MCF 10A (cell line): ENCODE results near the gene FBXL14. TPM values are rescaled to one million over a fixed set of nuclear protein-coding genes. Genes with fewer than 3 reads are reported as not detected.

Experiments
- BruUV-seq: library from RNA; stranded (reverse); fragments of 400-500 nt; replicated peaks from 2 replicates; lab custom pipeline; 2021; lab: Mats Ljungman, UMichigan
- CTCF ChIA-PET: fragments of 300-600 bp; sonication (Branson Sonifier 250); formaldehyde crosslinking; extraction: SDS; loops from one replicate; lab custom pipeline; 2021; ENCODE audit warnings: antibody characterized with exemption, inconsistent platforms; lab: Yijun Ruan, JAX
- POLR2A ChIA-PET: fragments of 300-600, 350-650 bp; sonication (Branson Sonifier 250); formaldehyde crosslinking; extraction: SDS; loops from one replicate; lab custom pipeline; 2020; ENCODE audit warnings: antibody characterized with exemption, inconsistent platforms; lab: Yijun Ruan, JAX
- DNase-seq: peaks from one replicate; pipeline ENCODE4 v3.0.0-alpha.2; 2018; ENCODE audit not compliant: unreplicated experiment
- H3K27ac Mint-ChIP-seq: one replicate; pipeline ENCODE4 v1.8.0; 2022; ENCODE audit warnings: mild to moderate bottlenecking, low read depth, mixed read lengths; ENCODE audit not compliant: unreplicated experiment
- H3K27me3 Mint-ChIP-seq: one replicate; pipeline ENCODE4 v1.8.0; 2022; ENCODE audit warnings: mixed read lengths; ENCODE audit not compliant: insufficient read depth, unreplicated experiment
- H3K36me3 Mint-ChIP-seq: one replicate; pipeline ENCODE4 v1.8.0; 2022; ENCODE audit warnings: mild to moderate bottlenecking, moderate library complexity, mixed read lengths; ENCODE audit not compliant: insufficient read depth, unreplicated experiment
- H3K4me1 Mint-ChIP-seq: one replicate; pipeline ENCODE4 v1.8.0; 2022; ENCODE audit warnings: mixed read lengths; ENCODE audit not compliant: insufficient read depth, unreplicated experiment
- H3K4me3 Mint-ChIP-seq: one replicate; pipeline ENCODE4 v1.8.0; 2022; ENCODE audit warnings: mild to moderate bottlenecking, moderate library complexity, mixed read lengths; ENCODE audit not compliant: unreplicated experiment
- H3K9me3 Mint-ChIP-seq: one replicate; pipeline ENCODE4 v1.8.0; 2022; ENCODE audit warnings: mixed read lengths; ENCODE audit not compliant: unreplicated experiment
- CTCF ChIP-seq: fragments of 200-600 bp; IDR thresholded peaks from one replicate; pipeline ENCODE4 v1.8.0; 2022; ENCODE audit warnings: antibody characterized with exemption, mild to moderate bottlenecking; ENCODE audit not compliant: unreplicated experiment
- intact Hi-C: fragments of 100-400 bp; cut with micrococcal nuclease; formaldehyde crosslinking; loops from 2 replicates; pipeline ENCODE4 v1.14.1; 2022
- total RNA-seq: library from RNA; stranded (reverse); gene quantifications from 2 replicates; pipeline ENCODE4 v1.2.3, GENCODE V29; 2022

FBXL14 gene
- total RNA-seq, 1 experiment from 2014 or later, result 9.4 TPM

GRCh38 chr12:1587927-1588574 lies 6.3 kb downstream of the FBXL14 start:
- Mint-ChIP-seq H3K27me3 (no peaks in the 10 kb centered on the region), H3K4me3 (no peak overlapping the region), H3K9me3 (no peaks in the 10 kb centered on the region), H3K27ac (peak overlapping the region; percentile 11), H3K36me3 (peaks cover 17% of the 10 kb centered on the region), H3K4me1 (peaks cover 48% of the 10 kb centered on the region)
- BruUV-seq, result no TSS peak
- ChIA-PET CTCF (interaction anchor here (0.6 to 8.2 kb wide), 7 partner anchors 9 to 828 kb away, joined by 3 to 66 read pairs (median 4); no protein-coding TSS in a partner anchor), POLR2A (interaction anchor here (0.7 to 1.1 kb wide), 4 partner anchors 95 to 638 kb away, joined by 3 read pairs; partner anchors contain the start of gene RAD52)
- DNase-seq, result no peak
- intact Hi-C loops, result loop anchor here (10.0 kb wide), 1 partner anchor 693 kb away; no protein-coding TSS in a partner anchor
- no peak for TF ChIP-seq CTCF

- Mint-ChIP-seq H3K9me3 (no peaks in the 10 kb centered on the region), H3K27me3 (no peaks in the 10 kb centered on the region), H3K27ac (no peak overlapping the region), H3K36me3 (peaks cover 13% of the 10 kb centered on the region), H3K4me3 (no peak overlapping the region), H3K4me1 (peaks cover 19% of the 10 kb centered on the region)
- BruUV-seq, result no TSS peak
- ChIA-PET CTCF (interaction anchor here (0.7 to 7.1 kb wide), 12 partner anchors 8 to 681 kb away, joined by 3 to 143 read pairs (median 5); no protein-coding TSS in a partner anchor), POLR2A (interaction anchor here (2.2 kb wide), 1 partner anchor 467 kb away, joined by 37 read pairs; no protein-coding TSS in a partner anchor)
- intact Hi-C loops, result loop anchor here (10.0 kb wide), 1 partner anchor 690 kb away; no protein-coding TSS in a partner anchor
- no peak for TF ChIP-seq CTCF
- DNase-seq, result no peak
Observed at GRCh38 chr12:1584326-1584725, 10.1 kb downstream of the FBXL14 start.

GRCh38 chr12:1583421-1584078 lies 10.8 kb downstream of the FBXL14 start:
- peak; percentile 82 for TF ChIP-seq CTCF
- Mint-ChIP-seq H3K27ac (no peak overlapping the region), H3K36me3 (peaks cover 13% of the 10 kb centered on the region), H3K27me3 (no peaks in the 10 kb centered on the region), H3K9me3 (no peaks in the 10 kb centered on the region), H3K4me3 (no peak overlapping the region), H3K4me1 (peaks cover 16% of the 10 kb centered on the region)
- no TSS peak for BruUV-seq
- intact Hi-C loops, result loop anchor here (1.0 to 10.0 kb wide), 6 partner anchors 185 to 1013 kb away; no protein-coding TSS in a partner anchor
- ChIA-PET CTCF (interaction anchor here (0.6 to 7.1 kb wide), 43 partner anchors 9 to 1138 kb away, joined by 3 to 143 read pairs (median 4); no protein-coding TSS in a partner anchor), POLR2A (interaction anchor here (0.6 to 2.2 kb wide), 12 partner anchors 9 to 803 kb away, joined by 3 to 37 read pairs (median 4); partner anchors contain the start of gene RAD52)
- peak; percentile 84 for DNase-seq

GRCh38 chr12:1582709-1583050 lies 11.7 kb downstream of the FBXL14 start:
- Mint-ChIP-seq H3K4me1 (peaks cover 7% of the 10 kb centered on the region), H3K27me3 (no peaks in the 10 kb centered on the region), H3K9me3 (no peaks in the 10 kb centered on the region), H3K36me3 (peaks cover 11% of the 10 kb centered on the region), H3K27ac (no peak overlapping the region), H3K4me3 (no peak overlapping the region)
- CTCF ChIA-PET, result interaction anchor here (0.5 to 7.1 kb wide), 40 partner anchors 8 to 1137 kb away, joined by 3 to 143 read pairs (median 4); no protein-coding TSS in a partner anchor
- BruUV-seq, result no TSS peak
- intact Hi-C loops, result loop anchor here (1.0 to 10.0 kb wide), 6 partner anchors 184 to 1012 kb away; no protein-coding TSS in a partner anchor
- TF ChIP-seq CTCF, result no peak
- POLR2A ChIA-PET, result interaction anchor here (0.7 to 2.2 kb wide), 9 partner anchors 10 to 802 kb away, joined by 3 to 37 read pairs (median 5); partner anchors contain the start of gene RAD52
- no peak for DNase-seq
